WTC11 (cell line): ENCODE measurements around the gene TBC1D23. TPM values are rescaled to one million over a fixed set of nuclear protein-coding genes. Genes with fewer than 3 reads are reported as not detected.

Experiments
- ATAC-seq: fragments of 200-7000 bp; cut with Tn5 transposase; 2 replicates; pipeline ENCODE4 v1.10.0; 2021; ENCODE audit warnings: mild to moderate bottlenecking, moderate library complexity
- CTCF ChIA-PET: fragments of 300-600 bp; sonication (Branson Sonifier 250); formaldehyde crosslinking; loops from one replicate; lab custom pipeline; 2021; ENCODE audit warnings: antibody characterized with exemption; lab: Charles Lee
- POLR2A ChIA-PET: fragments of 350-600 bp; sonication (Branson Sonifier 250); formaldehyde crosslinking; loops from one replicate; lab custom pipeline; 2021; ENCODE audit warnings: antibody characterized with exemption; lab: Charles Lee
- DNase-seq: peaks from one replicate; pipeline ENCODE4 v3.0.0; 2021; ENCODE audit warnings: low spot score
- H3K27ac Mint-ChIP-seq: 2 replicates; pipeline ENCODE4 v1.8.0; 2021; ENCODE audit warnings: mixed read lengths
- H3K27me3 Mint-ChIP-seq: 2 replicates; pipeline ENCODE4 v1.8.0; 2021; ENCODE audit warnings: low read depth, mild to moderate bottlenecking, moderate library complexity, mixed read lengths
- H3K36me3 Mint-ChIP-seq: 2 replicates; pipeline ENCODE4 v1.8.0; 2021; ENCODE audit warnings: mixed read lengths
- H3K4me1 Mint-ChIP-seq: 2 replicates; pipeline ENCODE4 v1.8.0; 2022; ENCODE audit warnings: mixed read lengths
- H3K4me3 Mint-ChIP-seq: 2 replicates; pipeline ENCODE4 v1.8.0; 2021; ENCODE audit warnings: mild to moderate bottlenecking, moderate library complexity, mixed read lengths
- H3K9me3 Mint-ChIP-seq: 2 replicates; pipeline ENCODE4 v1.8.0; 2021; ENCODE audit warnings: mixed read lengths
- ARID4B ChIP-seq: sonication (generic); formaldehyde crosslinking; IDR thresholded peaks from 2 replicates; pipeline ENCODE4 v1.8.0; 2023; ENCODE audit warnings: missing genetic modification reagents, mild to moderate bottlenecking, borderline replicate concordance
- ATF6 ChIP-seq: sonication (generic); formaldehyde crosslinking; IDR thresholded peaks from 2 replicates; pipeline ENCODE4 v1.8.1; 2023; ENCODE audit warnings: mild to moderate bottlenecking, missing genetic modification reagents
- CREB1 ChIP-seq: sonication (generic); formaldehyde crosslinking; IDR thresholded peaks from 2 replicates; pipeline ENCODE4 v1.8.0; 2023; ENCODE audit warnings: mild to moderate bottlenecking, missing genetic modification reagents
- CTCF ChIP-seq: fragments of 200-600 bp; IDR thresholded peaks from 2 replicates; pipeline ENCODE4 v1.8.0; 2022; ENCODE audit warnings: antibody characterized with exemption
- E2F5 ChIP-seq: sonication (generic); formaldehyde crosslinking; IDR thresholded peaks from 2 replicates; pipeline ENCODE4 v1.8.1; 2022; ENCODE audit warnings: mild to moderate bottlenecking, moderate library complexity, missing genetic modification reagents
- FOXJ3 ChIP-seq: sonication (generic); formaldehyde crosslinking; IDR thresholded peaks from 2 replicates; pipeline ENCODE4 v1.9.0; 2021; ENCODE audit warnings: missing genetic modification reagents, mild to moderate bottlenecking, borderline replicate concordance
- FOXK1 ChIP-seq: sonication (generic); formaldehyde crosslinking; IDR thresholded peaks from 2 replicates; pipeline ENCODE4 v1.8.0; 2022; ENCODE audit warnings: mild to moderate bottlenecking, moderate library complexity, missing genetic modification reagents
- GTF2I ChIP-seq: fragments of 250-450 bp; sonication (Bioruptor Pico); conservative IDR thresholded peaks from 2 replicates; pipeline ENCODE4 v1.4.0; 2021; ENCODE audit warnings: mild to moderate bottlenecking
- HMGA2 ChIP-seq: fragments of 250-450 bp; sonication (Bioruptor Pico); IDR thresholded peaks from 2 replicates; pipeline ENCODE4 v1.4.0; 2021; ENCODE audit warnings: mild to moderate bottlenecking, moderate library complexity
- NFE2L1 ChIP-seq: sonication (generic); formaldehyde crosslinking; IDR thresholded peaks from 2 replicates; pipeline ENCODE4 v1.8.1; 2023; ENCODE audit warnings: missing genetic modification reagents
- OVOL2 ChIP-seq: fragments of 250-450 bp; sonication (Bioruptor Pico); IDR thresholded peaks from 2 replicates; pipeline ENCODE4 v1.9.0; 2021; ENCODE audit warnings: mild to moderate bottlenecking, borderline replicate concordance
- PRRX2 ChIP-seq: fragments of 250-450 bp; sonication (Bioruptor Pico); IDR thresholded peaks from 2 replicates; pipeline ENCODE4 v1.8.0; 2021; ENCODE audit warnings: mild to moderate bottlenecking
- RELA ChIP-seq: sonication (generic); formaldehyde crosslinking; IDR thresholded peaks from 2 replicates; pipeline ENCODE4 v1.8.1; 2022; ENCODE audit warnings: missing genetic modification reagents, mild to moderate bottlenecking, borderline replicate concordance
- RORB ChIP-seq: fragments of 250-450 bp; sonication (Bioruptor Pico); IDR thresholded peaks from 2 replicates; pipeline ENCODE4 v1.9.0; 2021; ENCODE audit warnings: mild to moderate bottlenecking
- SOX15 ChIP-seq: fragments of 250-450 bp; sonication (Bioruptor Pico); IDR thresholded peaks from 2 replicates; pipeline ENCODE4 v1.9.0; 2021; ENCODE audit warnings: mild to moderate bottlenecking
- ZBTB21 ChIP-seq: sonication (generic); formaldehyde crosslinking; IDR thresholded peaks from 2 replicates; pipeline ENCODE4 v1.8.1; 2023; ENCODE audit warnings: mild to moderate bottlenecking, missing genetic modification reagents, borderline replicate concordance
- ZNF121 ChIP-seq: sonication (generic); formaldehyde crosslinking; IDR thresholded peaks from 2 replicates; pipeline ENCODE4 v1.8.0; 2023; ENCODE audit warnings: missing genetic modification reagents
- ZNF416 ChIP-seq: fragments of 250-450 bp; sonication (Bioruptor Pico); IDR thresholded peaks from 2 replicates; pipeline ENCODE4 v1.9.0; 2021; ENCODE audit warnings: mild to moderate bottlenecking, inconsistent platforms
- total RNA-seq: library from RNA; stranded (reverse); gene quantifications from 3 replicates; pipeline ENCODE4 v1.2.3, GENCODE V29; 2021

Gene TBC1D23
- total RNA-seq, 1 experiment from 2014 or later = 73.6 TPM

GRCh38 chr3:100234364-100234763 lies 26.4 kb upstream of the TBC1D23 start:
- TF ChIP-seq ARID4B (no peak), OVOL2 (no peak)
- Mint-ChIP-seq H3K9me3 (peaks cover 26% of the 10 kb centered on the region), H3K27ac (no peak overlapping the region), H3K36me3 (peaks cover 8% of the 10 kb centered on the region), H3K4me3 (no peak overlapping the region), H3K4me1 (peaks cover 19% of the 10 kb centered on the region), H3K27me3 (no peaks in the 10 kb centered on the region)
- no peak for ATAC-seq
- DNase-seq = no peak
- ChIA-PET POLR2A (no interaction called here), CTCF (interaction anchor here (0.6 to 1.6 kb wide), 5 partner anchors 13 to 166 kb away, joined by 3 to 6 read pairs (median 3); no protein-coding TSS in a partner anchor)

GRCh38 chr3:100238599-100238998 lies 22.2 kb upstream of the TBC1D23 start:
- H3K27ac Mint-ChIP-seq = no peak overlapping the region
- ChIA-PET CTCF (interaction anchor here (0.7 to 1.6 kb wide), 2 partner anchors 16 to 407 kb away, joined by 4 to 5 read pairs; no protein-coding TSS in a partner anchor), POLR2A (no interaction called here)
- no peak for ATAC-seq
- H3K4me3 Mint-ChIP-seq = no peak overlapping the region
- H3K27me3 Mint-ChIP-seq = no peaks in the 10 kb centered on the region
- peaks cover 9% of the 10 kb centered on the region for H3K4me1 Mint-ChIP-seq
- peaks cover 38% of the 10 kb centered on the region for H3K9me3 Mint-ChIP-seq
- no peak for DNase-seq
- H3K36me3 Mint-ChIP-seq = peaks cover 4% of the 10 kb centered on the region
- TF ChIP-seq ZNF121 (CRISPR knock-in tag) (no peak), SOX15 (CRISPR knock-in tag) (no peak), RORB (CRISPR knock-in tag) (no peak), FOXJ3 (no peak), GTF2I (no peak), CREB1 (CRISPR knock-in tag) (no peak), E2F5 (CRISPR knock-in tag) (no peak), ATF6 (CRISPR knock-in tag) (no peak), CTCF (no peak), NFE2L1 (CRISPR knock-in tag) (no peak), PRRX2 (no peak), ZBTB21 (CRISPR knock-in tag) (no peak), HMGA2 (CRISPR knock-in tag) (no peak), ZNF416 (CRISPR knock-in tag) (no peak), ARID4B (no peak), RELA (no peak), FOXK1 (CRISPR knock-in tag) (no peak)
